ENCODE results near the gene RRAS.
"Not testable (repeated sequence)": the region's sequence is repeated elsewhere in the genome, so short reads cannot be mapped to it uniquely, and the experiment has no call there.

The RRAS gene

GRCh38 chr19:49652551-49653465 lies 12.9 kb upstream of the RRAS start:
- DNase-seq = no peak

GRCh38 chr19:49651820-49652550 lies 12.0 kb upstream of the RRAS start:
- DNase-seq = no peak

- no peak for DNase-seq
These were observed 11.3 kb upstream of the RRAS start for GRCh38 chr19:49651029-49651819.

DNA sequence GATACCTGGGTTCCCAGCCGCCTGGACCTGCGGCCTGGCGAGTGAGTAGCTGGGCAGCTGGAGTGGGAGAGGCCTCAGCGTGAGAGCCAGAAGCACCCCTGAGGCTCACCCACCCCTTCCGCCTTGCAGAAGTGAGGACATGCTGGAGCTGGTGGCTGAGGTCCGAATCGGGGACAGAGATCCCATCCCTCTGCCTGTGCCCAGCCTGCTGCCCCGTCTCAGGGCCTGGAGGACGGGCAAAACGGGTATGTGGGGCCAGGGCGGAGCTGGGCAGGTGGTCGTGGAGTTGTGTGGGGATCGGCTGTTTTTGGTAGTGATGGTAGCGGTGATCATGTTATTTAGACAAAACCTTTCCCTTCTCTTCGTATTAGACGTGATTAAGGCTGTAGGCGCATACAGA lies 6.6 kb upstream of the RRAS start:
- no peak for DNase-seq

DNA sequence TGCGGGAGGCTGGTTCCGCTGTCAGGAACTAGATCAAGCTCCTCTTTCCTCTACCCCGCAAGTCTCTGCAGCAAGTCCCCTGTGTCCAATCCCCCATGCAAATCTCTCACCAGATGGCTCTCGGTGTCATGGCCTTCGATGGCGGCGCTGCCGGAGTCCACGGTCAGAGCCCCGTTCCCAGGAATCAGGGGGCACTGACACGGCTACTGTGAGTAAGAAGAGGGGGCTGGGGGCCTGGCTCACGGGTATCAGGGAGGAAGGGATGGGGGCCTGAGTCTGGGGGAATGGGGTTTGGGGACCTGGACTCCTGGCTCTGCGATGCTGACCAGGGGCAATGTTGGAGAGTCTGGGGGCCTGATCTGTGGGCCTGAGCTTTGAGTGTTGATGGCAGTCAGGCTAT lies 6.1 kb upstream of the RRAS start:
- DNase-seq = no peak

DNA sequence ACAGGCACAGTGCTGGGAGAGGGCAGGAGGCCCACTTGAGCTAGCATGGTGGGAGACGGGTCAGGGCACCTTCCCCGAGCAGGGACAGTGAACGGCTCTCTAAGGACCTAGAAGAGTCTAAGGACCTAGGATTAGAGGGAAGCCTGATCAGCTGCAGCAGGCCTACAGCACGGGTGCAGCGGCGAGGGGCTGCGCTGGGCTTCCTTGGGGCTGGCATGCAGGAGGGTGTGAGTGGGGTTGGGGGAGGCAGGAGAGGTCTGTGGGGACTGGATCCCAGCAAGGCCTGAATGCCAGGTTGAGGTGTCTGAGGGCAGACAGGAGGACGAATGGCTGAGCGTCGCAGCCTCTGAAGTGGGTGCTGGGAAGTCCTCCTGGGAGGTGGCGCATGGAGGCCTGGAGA lies 5.6 kb upstream of the RRAS start:
- DNase-seq = no peak

DNA sequence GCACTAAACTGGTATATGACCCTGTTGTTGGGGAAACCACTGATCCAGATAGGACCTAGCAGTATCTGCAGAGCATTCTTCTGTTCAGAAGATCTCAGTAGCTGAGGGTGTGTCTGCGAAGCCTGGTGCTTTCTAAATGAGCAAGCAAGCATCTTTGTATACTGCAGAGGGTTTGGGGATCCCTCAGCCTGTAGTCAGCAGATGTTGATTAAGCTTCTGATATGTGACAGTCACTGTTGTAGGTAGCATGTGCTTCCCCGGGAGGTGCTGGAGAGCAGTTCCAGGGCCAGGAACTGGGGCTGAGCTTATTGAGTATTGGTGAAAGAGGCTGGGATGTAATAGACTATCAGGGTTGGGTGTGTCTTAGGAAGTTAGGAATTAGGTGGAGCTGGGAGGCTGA lies 3.5 kb upstream of the RRAS start:
- no peak for DNase-seq

- no peak for DNase-seq
These were observed 2.6 kb upstream of the RRAS start for GRCh38 chr19:49642492-49643035.

- DNase-seq = peak; percentile 100
These were observed 1.9 kb upstream of the RRAS start, which contains the start of gene SCAF1 for GRCh38 chr19:49641688-49642491. TSS of gene SCAF1 (plus strand) at chr19:49642209. CDS start at chr19:49645027, 2,818 bp downstream.

DNA sequence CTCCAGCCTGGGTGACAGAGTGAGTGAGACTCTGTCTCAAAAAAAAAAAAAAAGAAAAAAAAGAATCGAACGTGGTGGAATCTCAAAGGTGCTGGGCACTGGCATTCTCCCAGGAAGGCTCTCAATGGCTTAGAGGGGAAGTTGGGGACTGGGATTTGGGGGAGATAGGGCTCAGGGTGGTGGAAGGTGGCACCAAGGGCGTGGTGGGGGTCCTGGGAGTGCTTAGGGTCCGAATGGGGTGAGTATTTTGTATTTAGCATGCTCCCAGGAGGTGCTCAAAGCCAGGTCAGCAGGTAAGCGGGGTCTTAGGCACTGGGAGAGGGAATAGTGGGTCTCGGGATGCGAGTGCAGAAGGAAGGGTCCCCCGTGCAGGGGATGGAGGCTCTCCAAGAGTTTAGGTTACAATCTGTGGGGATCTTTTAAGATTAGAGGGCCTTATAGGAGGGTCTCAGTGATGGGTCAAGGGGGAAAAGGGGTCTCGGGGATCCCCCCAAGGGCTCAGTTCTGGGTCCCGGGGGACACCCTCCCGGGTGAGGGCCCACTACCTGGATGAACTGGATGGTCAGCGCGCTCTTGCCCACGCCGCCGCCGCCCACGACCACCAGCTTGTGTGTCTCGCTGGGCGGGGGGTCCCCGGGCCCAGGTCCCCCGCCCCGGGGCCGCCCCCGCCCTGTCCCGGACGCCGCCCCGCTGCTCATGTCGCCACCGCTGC lies 386 bp downstream of the RRAS start:
- DNase-seq = no peak

- DNase-seq = no peak
These were observed 1.9 kb downstream of the RRAS start for GRCh38 chr19:49637821-49638738.

DNA sequence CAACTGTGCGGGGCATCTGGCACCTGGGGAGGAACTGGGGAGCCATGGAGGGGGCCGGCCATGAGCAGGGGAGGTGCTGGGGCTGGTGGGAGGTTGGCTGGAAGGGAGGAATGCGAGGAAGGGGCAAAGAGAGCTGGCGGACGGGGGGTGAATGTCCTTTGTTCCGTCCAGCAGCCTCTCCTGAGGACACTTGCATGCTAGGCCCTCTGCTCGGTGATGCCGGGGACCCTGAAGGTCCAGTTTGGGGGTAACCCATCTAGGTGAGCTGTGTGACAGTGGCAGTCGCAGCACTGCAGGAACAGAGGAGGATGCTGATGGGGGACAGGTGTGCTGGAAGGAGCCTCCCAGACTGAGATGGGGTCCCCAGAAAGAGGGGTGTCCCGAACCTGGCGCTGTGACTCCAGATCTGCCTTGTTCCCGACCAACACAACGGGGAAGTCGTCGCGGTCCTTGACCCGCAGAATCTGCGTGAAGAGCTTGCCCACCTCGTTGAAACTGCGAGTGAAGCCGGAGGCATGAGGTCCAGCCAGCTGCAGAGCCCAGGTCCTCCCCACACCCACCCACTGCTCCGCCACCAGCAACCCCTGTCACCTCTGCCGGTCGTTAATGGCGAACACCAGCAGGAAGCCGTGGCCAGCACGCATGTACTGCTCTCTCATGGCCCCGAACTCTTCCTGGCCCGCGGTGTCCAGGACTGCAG lies 3.6 kb downstream of the RRAS start:
- DNase-seq = no peak

DNA sequence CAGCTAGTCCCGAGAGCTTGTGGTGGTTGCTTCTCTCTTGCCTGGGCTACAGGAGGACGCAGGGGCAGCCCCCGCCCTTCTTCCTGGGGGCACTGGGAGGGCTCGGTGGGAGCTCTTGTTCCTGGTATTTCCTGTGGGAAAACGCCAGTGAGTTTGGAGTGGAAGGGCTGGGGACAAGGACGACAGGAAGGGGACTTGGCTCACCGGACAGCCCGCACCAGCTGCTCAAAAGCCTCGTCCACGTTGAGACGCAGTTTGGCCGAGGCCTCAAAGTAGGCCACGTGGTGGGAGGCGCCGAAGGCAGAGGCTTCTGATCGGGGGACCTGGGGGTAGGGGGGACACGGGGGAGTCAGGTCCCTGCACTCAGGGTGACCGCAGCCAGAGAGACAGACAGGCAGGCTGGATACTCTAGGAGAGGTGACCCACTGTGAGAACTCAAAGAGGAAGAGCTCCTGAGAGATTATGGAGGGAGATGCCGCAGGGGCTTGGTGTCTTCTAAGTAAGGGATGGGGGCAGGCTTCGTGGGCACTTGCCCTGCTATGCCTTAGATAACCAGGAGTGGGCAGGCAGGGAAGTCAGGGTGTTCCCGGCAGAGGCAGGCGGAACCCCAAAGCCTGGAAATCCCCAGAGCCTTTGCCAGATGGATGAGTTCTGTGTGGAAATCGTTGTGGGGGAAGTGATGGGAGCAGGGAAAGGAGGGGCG lies 4.3 kb downstream of the RRAS start:
- no peak for DNase-seq

GRCh38 chr19:49633273-49633672 lies 6.7 kb downstream of the RRAS start:
- DNase-seq = not testable (repeated sequence)

- DNase-seq = no peak
These were observed 7.4 kb downstream of the RRAS start for GRCh38 chr19:49632576-49632975.

DNA sequence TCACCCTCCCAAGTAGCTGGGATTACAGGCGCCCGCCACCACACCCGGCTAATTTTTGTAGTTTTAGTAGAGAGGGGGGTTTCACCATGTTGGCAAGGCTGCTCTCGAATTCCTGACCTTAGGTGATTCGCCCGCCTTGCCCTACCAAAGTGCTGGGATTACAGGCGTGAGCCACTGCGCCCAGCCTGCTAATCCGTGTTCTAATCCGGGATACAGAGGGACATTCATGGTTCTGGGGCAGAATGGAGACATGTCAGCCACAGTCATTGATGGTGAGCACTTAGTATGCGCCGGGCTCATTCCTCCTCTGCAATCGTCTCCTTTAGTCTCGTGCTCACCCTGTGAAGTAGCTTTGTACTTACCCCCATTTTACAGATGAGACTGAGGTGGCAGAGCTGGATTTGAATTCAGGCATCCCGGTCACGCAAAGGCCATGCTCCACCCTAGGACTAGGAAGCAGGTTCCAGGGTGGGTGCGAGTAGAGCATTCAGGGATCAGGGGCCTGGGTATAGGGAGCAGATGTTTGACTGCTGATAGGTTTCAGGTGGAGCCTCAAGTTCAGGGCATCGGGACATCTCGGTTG lies 8.2 kb downstream of the RRAS start:
- no peak for DNase-seq

GRCh38 chr19:49631014-49631588 lies 8.8 kb downstream of the RRAS start:
- DNase-seq = no peak

GRCh38 chr19:49629659-49630058 lies 10.3 kb downstream of the RRAS start:
- no peak for DNase-seq
